ENCODE data around the gene TLCD1.
"Not testable (repeated sequence)": the region's sequence is repeated elsewhere in the genome, so short reads cannot be mapped to it uniquely, and the experiment has no call there.

The TLCD1 gene

GRCh38 chr17:28740406-28741357 lies 14.6 kb upstream of the TLCD1 start:
- no peak for DNase-seq (ENCODE audit: low read depth)

DNA sequence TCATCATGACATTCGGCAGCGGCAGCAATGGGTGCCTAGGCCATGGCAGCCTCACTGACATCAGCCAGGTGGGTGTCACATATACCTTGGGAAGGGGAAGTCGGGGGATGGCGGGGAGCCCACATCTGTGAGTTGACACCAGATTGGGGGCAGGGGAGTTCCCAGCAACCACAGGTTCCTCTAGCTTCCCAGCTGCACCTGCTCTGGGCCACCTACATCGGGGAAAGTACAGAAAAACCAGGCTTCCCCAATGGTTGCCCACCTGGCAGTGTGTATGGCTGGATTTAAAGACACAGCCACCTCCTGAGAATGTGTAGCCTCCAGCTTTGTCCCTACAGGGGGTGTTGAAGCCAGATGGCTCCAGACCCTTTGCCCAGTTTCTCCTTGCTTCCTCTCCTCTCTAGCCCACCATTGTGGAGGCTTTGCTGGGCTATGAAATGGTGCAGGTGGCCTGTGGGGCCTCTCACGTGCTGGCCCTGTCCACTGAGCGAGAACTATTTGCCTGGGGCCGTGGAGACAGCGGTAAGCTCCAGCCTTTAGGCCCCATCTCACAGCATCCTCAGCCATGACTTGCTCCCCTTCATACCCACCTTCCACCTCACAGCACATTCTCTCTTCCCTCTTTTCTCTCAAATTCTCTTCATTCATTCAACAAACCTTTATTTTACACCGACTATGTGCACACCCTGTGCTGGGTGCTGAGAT lies 12.8 kb upstream of the TLCD1 start:
- no peak overlapping the region for H3K4me3 ChIP-seq (replicated peaks; ENCODE audit: low read depth, low read length)
- TF ChIP-seq CTCF (IDR thresholded peaks at IDR 0.05; ENCODE audit: low read length, missing control alignments): no peak
- DNase-seq (ENCODE audit: low read depth): no peak

More at GRCh38 chr17:28740406-28741357, 14.6 kb upstream of the TLCD1 start:
- H3K4me3 ChIP-seq (replicated peaks; ENCODE audit: low read depth, low read length): no peak overlapping the region
- TF ChIP-seq CTCF (IDR thresholded peaks at IDR 0.05; ENCODE audit: low read length, missing control alignments): no peak

GRCh38 chr17:28737770-28738679 lies 12.0 kb upstream of the TLCD1 start:
- no peak for TF ChIP-seq CTCF (IDR thresholded peaks at IDR 0.05; ENCODE audit: low read length, missing control alignments)
- DNase-seq (ENCODE audit: low read depth): no peak
- no peak overlapping the region for H3K4me3 ChIP-seq (replicated peaks; ENCODE audit: low read depth, low read length)

DNA sequence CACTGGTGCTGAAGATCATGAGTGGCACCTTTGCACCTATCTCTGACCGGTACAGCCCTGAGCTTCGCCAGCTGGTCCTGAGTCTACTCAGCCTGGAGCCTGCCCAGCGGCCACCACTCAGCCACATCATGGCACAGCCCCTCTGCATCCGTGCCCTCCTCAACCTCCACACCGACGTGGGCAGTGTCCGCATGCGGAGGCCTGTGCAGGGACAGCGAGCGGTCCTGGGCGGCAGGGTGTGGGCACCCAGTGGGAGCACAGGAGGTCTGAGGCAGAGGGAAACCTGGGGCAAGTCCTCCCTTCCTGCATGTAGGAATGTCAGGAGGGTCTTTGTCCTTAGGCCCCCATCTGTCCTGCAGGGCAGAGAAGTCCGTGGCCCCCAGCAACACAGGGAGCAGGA lies 11.3 kb upstream of the TLCD1 start:
- H3K4me3 ChIP-seq (replicated peaks; ENCODE audit: low read depth, low read length): no peak overlapping the region
- no peak for TF ChIP-seq CTCF (IDR thresholded peaks at IDR 0.05; ENCODE audit: low read length, missing control alignments)
- no peak for DNase-seq (ENCODE audit: low read depth)

DNA sequence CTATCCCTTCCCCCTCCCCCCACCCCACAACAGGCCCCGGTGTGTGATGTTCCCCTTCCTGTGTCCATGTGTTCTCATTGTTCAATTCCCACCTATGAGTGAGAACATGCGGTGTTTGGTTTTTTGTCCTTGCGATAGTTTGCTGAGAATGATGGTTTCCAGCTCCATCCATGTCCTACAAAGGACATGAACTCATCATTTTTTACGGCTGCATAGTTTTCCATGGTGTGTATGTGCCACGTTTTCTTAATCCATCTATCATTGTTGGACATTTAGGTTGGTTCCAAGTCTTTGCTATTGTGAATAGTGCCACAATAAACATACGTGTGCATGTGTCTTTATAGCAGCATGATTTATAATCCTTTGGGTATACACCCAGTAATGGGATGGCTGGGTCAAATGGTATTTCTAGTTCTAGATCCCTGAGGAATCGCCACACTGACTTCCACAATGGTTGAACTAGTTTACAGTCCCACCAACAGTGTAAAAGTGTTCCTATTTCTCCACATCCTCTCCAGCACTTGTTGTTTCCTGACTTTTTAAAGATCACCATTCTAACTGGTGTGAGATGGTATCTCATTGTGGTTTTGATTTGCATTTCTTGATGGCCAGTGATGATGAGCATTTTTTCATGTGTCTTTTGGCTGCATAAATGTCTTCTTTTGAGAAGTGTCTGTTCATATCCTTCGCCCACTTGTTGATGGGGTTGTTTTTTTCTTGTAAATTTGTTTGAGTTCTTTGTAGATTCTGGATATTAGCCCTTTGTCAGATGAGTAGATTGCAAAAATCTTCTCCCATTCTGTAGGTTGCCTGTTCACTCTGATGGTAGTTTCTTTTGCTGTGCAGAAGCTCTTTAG lies 10.1 kb upstream of the TLCD1 start:
- not testable (repeated sequence) for DNase-seq (ENCODE audit: low read depth); H3K4me3 ChIP-seq (replicated peaks; ENCODE audit: low read depth, low read length)

DNA sequence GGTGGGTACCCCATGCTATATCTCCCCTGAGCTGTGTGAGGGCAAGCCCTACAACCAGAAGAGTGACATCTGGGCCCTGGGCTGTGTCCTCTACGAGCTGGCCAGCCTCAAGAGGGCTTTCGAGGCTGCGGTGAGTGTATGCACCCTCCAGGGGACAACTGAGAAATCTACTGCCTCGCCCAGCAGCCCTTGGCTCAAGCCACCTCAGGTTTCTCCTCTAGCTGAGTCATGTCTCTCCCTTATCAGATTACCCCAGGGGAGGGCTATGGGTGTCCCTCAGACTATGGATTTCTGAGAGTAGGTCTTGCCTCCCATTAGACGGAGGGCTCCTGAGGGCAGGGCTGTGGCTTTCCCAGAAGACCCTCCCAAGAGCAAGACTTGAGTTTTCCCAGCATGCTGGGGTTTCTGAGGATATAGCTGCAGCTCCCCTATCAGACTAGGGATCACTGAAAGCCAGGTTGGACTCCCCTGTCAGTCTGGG lies 9.2 kb upstream of the TLCD1 start:
- H3K4me3 ChIP-seq (replicated peaks; ENCODE audit: low read depth, low read length): no peak overlapping the region
- no peak for TF ChIP-seq CTCF (IDR thresholded peaks at IDR 0.05; ENCODE audit: low read length, missing control alignments)
- DNase-seq (ENCODE audit: low read depth): no peak
